Left colon (tissue), 2 donors: ENCODE data around the gene SCNM1. TPM values are rescaled to one million over a fixed set of nuclear protein-coding genes. Genes with fewer than 3 reads are reported as not detected.

Source experiments
- ATAC-seq: fragments of 200-7000 bp; cut with Tn5 transposase; one replicate; pipeline ENCODE4 v1.9.1; 2020; ENCODE audit warnings: mild to moderate bottlenecking, moderate library complexity
- DNase-seq, 2 donors: peaks; one replicate each; pipeline ENCODE4 v3.0.0-alpha.2; 2020
- intact Hi-C, 2 donors: fragments of 100-400 bp; cut with DNase I in 1 of 2; cut with micrococcal nuclease in 1 of 2; formaldehyde crosslinking; loops; one replicate each; pipeline versions ENCODE4 v1.11.2 to v1.14.0; 2022; cut with DNase I, micrococcal nuclease
- total RNA-seq, 2 donors: library from RNA; stranded (reverse); fragmentation: NEBNext Ultra II Directional; extraction: Animal tissue kit (Norgen Biotek cat#: 25700); gene quantifications; one replicate each; pipeline ENCODE4 v1.2.1, GENCODE V29; 2021
- donor health status: DM: no; HTN: no; CAD: no.
- donor health status: DM: yes; HTN: yes; CAD: no.

The SCNM1 gene
- total RNA-seq, 2 donors from 2014 or later, result 22.6 to 26.2 TPM

DNA sequence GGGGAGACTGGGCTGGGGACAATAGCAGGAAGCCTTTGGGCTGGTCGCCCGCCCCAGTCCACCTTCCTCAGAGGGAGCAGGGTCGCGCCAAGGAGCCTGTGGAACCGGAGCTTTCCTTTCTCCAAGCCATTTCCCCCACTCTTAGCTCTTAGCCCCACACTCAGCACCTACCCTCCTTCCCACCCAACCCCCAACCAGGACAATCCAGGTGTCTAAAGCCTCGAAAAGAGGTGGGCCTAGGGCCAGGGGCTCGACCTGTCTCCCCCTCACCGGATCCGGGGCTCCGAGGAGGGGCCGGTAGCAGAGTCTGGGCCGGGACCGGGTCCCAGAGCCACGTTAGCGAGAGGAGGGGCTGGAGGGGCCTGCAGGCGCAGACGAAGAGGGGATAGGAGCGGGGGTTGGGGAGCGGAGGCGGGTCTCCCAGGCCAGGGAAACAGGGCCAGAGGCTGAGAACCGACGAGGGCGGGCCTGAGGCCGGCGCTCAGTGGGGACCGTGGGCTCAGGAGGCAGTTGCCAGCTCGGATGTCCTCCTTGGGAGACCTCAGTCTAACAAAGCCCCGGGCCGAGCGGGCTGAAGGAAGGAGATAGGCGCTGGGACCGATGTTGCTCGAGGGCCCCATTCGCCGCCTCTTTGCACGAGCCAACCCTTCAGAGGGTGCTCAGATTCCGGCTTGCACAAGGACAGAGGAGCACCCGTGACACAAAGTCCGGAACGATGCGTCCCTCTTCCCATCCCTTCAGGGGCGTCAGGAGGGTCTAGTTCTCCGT is 20.5 kb upstream of the SCNM1 start:
- no peak for DNase-seq
- intact Hi-C loops, result no loop called here
- peak; percentile 27 for ATAC-seq

GRCh38 chr1:151146072-151146411 is 19.9 kb upstream of the SCNM1 start:
- intact Hi-C loops, result no loop called here
- peak; percentile 12 for ATAC-seq

DNA sequence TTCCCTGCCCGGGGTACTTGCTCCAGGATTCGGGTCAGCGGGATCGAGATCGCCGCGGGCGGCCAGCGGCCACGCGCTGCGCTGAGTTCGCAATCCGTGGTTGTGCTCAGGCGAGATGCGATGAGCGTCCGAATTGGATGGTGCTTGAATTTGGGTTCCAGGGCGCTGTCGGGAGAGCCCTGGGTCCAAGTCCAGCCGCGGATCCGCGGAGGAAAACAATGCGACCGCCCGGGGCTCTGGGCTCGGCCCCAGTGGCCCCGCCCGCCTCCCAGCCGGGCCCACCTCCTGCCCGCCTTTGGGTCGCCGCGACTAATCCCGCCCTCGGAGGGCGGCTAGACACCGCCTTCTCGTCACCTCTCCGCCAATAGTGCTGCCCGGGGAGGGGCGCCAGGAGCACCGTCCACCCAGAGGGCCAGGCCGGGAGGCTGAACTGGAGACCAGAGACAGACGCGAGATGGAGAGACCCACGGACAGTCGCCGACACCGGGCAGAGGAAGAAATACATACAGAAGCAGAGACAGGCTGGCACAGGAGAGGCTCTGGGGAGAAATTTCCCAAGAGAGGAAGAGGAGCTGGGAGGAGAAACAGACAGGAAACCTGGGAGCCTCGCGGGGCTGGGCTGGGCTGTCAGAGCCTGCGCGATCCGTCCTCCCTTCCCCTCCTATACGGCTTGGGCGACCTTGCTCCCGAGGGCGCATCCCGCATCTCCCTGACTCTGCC is 19.4 kb upstream of the SCNM1 start, which contains the start of gene SEMA6C:
Gene SEMA6C (minus strand): TSS at position 220 of the 720 bp plus-strand sequence. CDS start 4,010 bp downstream, outside the sequence.
- intact Hi-C loops, result no loop called here
- ATAC-seq (peak; percentile 98), DNase-seq (peak; percentile 93 to 95)

More at GRCh38 chr1:151146072-151146411, 19.9 kb upstream of the SCNM1 start:
- DNase-seq, result no peak

- ATAC-seq, result no peak
- intact Hi-C loops, result no loop called here
- no peak for DNase-seq
Measured at GRCh38 chr1:151147132-151147503, 18.8 kb upstream of the SCNM1 start.

- intact Hi-C loops, result no loop called here
- no peak for ATAC-seq
- no peak for DNase-seq
Measured at GRCh38 chr1:151147665-151148064, 18.3 kb upstream of the SCNM1 start.

DNA sequence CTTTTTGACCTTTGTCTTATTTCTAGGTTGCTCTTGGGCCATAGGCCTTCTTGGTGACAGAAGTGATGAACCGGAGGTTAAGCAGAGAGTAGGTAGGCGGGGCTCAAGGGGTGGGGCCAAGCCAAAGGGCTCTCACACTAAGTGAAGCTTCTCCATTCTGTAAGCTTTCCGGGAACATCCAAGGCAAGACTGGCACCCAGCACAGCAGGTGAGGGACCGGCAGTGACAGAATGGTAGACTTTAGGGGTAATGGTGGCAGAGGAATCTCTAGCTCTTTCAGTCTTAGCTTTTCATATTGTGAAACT is 9.5 kb upstream of the SCNM1 start, which contains the start of gene TNFAIP8L2:
Gene TNFAIP8L2 (plus strand): TSS at position 135 of the 305 bp plus-strand sequence. CDS start 2,049 bp downstream, outside the sequence.
- intact Hi-C loops, result loop anchor here (2.0 to 10.0 kb wide), 3 partner anchors 52 to 132 kb away; no protein-coding TSS in a partner anchor
- DNase-seq (peak; percentile 65 to 86), ATAC-seq (peak; percentile 90)

DNA sequence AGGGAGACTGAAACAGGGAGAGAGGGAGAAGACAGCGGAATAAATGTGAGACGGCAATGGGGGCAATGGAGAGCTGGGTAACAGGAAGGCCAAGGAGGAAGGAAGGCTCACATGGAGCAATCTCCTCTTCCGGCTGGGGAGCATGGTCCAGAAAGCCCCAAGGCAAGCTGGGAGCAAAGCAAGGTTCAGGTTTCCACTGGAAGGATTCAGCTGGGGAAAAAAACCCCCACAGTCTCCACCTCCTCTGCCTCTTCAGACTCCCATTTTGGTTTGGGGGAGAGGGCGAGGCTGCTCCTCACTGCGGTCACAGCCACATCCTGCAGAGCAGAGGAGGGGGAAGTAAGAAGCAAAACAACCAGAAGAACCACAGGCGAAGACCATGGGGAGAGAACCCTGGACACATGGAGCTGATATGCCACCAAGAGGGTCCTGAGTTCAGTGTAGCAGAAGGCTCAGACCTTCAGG is 8.8 kb upstream of the SCNM1 start:
- peak in 1 of 2 donors; percentile 32 for DNase-seq

GRCh38 chr1:151158326-151158725 is 7.6 kb upstream of the SCNM1 start:
- intact Hi-C loops, result loop anchor here (10.0 kb wide), 2 partner anchors 54 to 134 kb away; no protein-coding TSS in a partner anchor
- DNase-seq (no peak), ATAC-seq (no peak)

More for the DNA sequence above, 8.8 kb upstream of the SCNM1 start:
- intact Hi-C loops, result loop anchor here (2.0 to 10.0 kb wide), 3 partner anchors 52 to 132 kb away; no protein-coding TSS in a partner anchor
- ATAC-seq, result peak; percentile 6

DNA sequence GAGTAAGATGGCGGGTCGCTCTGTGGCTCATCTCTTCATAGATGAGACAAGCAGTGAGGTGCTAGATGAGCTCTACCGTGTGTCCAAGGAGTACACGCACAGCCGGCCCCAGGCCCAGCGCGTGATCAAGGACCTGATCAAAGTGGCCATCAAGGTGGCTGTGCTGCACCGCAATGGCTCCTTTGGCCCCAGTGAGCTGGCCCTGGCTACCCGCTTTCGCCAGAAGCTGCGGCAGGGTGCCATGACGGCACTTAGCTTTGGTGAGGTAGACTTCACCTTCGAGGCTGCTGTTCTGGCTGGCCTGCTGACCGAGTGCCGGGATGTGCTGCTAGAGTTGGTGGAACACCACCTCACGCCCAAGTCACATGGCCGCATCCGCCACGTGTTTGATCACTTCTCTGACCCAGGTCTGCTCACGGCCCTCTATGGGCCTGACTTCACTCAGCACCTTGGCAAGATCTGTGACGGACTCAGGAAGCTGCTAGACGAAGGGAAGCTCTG is 7.1 kb upstream of the SCNM1 start:
- ATAC-seq, result no peak
- intact Hi-C loops, result loop anchor here (10.0 kb wide), 2 partner anchors 54 to 134 kb away; no protein-coding TSS in a partner anchor
- DNase-seq, result no peak

- DNase-seq, result no peak
- ATAC-seq, result no peak
- intact Hi-C loops, result loop anchor here (10.0 kb wide), 2 partner anchors 55 to 135 kb away; no protein-coding TSS in a partner anchor
Measured at GRCh38 chr1:151159373-151159772, 6.6 kb upstream of the SCNM1 start.

DNA sequence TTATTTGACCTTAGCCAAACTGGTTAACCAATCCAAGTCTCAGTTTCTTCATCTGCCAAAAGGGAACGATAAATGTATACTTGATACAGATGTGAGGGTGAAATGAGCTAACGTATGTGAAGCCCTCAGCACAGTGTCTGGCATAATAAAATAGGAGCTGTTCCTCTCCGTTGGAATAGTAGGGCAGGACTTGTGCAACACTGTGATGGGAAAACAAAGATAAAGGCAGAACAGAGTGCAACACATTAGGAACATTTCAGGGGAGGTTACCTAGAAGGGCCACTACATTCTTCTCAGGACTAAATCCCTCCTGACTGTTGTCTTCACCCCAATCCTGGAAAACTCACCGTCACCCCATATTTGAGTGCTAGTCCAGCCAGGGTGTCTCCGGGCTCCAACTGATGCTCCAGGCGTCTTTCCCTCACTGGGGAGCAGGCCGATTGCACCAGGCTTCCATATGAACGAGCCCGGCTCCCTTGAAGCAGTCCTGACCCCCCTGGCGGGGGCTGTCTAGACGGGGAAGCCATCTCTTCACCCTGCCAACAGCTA is 1.1 kb upstream of the SCNM1 start:
- DNase-seq (no peak), ATAC-seq (peak; percentile 17)
- intact Hi-C loops, result no loop called here

GRCh38 chr1:151165281-151165737 is 635 bp upstream of the SCNM1 start:
- ATAC-seq (peak; percentile 35), DNase-seq (peak; percentile 46 to 50)
- intact Hi-C loops, result no loop called here

DNA sequence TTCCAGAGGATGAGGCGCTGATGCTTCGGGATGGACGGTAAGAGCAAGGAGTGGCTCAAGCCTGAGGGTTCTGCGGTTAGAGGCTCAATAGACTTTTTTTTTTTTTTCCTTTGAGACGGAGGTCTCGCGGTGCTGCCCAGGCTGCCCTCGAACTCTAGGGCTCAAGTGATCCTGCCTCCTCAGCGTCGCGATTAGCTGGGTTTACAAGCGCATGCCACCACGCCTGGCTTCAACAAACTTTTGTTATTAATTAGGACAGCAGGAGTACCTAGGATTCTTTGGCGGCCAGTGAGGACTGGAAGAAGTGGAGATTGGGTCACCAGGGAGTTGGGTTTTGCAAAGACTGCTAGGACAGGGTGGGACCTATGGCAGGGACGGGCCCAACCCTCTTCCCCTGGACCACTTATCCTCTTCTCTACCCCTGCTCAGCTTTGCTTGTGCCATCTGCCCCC is 587 bp downstream of the SCNM1 start:
- DNase-seq (no peak), ATAC-seq (peak; percentile 26)
- intact Hi-C loops, result no loop called here

DNA sequence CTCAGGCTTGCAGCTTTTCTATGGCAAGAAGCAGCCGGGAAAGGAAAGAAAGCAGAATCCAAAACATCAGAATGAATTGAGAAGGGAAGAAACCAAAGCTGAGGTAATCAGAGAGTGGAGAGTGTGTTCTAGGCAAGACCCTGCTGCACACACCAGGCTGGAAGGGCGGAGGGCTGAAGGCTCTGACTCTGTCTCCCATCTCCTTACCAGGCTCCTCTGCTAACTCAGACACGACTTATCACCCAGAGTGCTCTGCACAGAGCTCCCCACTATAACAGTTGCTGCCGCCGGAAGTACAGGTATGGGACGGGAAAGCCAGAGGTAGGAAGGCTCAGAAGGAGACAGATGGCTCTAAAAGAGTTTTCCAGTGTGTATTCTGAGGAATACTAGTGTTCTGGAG is 1.2 kb downstream of the SCNM1 start:
- no peak for DNase-seq
- no peak for ATAC-seq
- intact Hi-C loops, result no loop called here

DNA sequence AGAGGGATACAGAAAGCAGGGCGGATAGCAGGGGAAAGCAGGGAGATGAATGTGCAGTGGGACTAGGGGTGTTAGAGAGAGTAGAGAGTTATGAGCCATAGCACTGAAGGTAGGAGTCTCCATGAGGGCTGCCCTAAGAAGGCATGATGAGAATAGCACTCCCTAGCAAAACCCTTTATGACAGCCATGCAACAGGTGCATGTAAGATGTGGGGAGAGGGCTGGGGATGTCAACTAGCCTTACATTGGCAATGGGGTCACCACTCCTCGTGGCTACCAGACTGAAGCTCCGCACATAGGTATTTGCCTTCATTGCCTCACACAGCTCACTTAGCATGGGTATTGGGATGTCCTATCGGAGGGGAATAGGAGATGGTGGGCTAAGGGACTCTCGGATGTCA is 5.2 kb downstream of the SCNM1 start:
- intact Hi-C loops, result no loop called here
- DNase-seq, result no peak
- no peak for ATAC-seq

DNA sequence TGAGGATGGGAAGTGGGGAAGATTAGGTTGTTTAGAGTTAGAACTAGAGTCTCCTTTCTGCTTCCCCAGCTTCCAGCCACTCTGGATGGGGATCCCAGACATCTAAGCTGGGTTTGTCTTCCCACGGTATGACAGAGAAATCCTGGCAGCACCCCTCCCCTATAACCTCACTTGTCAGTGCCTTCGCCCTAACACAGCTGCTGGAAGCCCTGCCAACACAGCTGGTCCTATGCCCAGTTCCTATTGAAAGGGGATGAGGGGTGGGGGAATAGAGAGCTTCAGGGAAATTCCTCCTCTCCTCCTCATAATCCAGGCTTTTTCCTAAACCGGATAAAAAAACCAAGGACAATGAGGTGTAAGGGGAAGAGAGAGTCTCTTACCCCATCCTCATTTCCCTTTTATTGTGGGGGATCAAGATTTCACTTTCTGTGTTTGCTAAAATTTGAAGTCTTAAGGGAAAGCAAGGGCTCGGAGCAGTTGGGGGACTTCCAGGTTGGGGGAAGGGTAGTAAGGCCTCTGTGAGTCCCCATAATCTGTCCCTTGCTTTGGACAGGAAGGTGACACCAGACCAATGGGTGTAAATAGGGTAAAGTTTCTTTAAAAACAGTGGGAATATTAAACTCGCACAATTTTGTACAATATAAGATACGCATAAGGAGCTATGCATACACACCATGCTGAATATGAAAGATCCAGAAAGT is 9.2 kb downstream of the SCNM1 start:
- DNase-seq (no peak), ATAC-seq (no peak)
- intact Hi-C loops, result no loop called here

GRCh38 chr1:151175863-151176262 is 9.9 kb downstream of the SCNM1 start, which contains the start of gene TMOD4:
Gene TMOD4 (minus strand): TSS chr1:151175981. CDS start chr1:151174875, 1,106 bp downstream.
- ATAC-seq (peak; percentile 55), DNase-seq (no peak)
- intact Hi-C loops, result no loop called here

DNA sequence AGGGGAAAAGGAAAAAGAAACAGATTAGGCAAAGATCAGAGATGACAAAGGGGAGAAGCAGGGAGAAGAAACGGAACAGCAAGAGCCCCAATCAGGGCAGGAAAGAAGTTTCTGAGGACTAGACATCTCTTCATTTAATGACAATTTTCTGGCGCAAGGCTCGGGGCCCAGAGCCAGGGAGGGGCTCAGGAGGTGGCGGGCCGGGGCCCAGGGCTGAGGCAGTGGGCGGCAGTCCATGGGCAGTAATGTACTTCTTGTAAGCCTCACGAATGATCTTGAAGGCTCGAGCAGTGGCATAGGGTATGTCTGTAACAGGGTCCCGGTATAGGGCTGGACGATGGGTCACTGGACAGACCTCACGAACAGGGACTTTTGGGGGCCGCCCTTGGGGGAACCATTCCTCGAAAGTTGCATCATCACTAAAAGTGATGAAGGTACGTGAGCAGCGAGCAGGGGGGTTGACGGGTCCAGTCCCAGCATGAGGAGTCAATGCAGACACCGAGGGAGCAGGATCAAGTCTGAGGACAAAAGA is 10.6 kb downstream of the SCNM1 start:
- ATAC-seq (no peak), DNase-seq (no peak)
- intact Hi-C loops, result no loop called here
